ENCODE data around the gene SEMA3G. TPM values are rescaled to one million over a fixed set of nuclear protein-coding genes. Genes with fewer than 3 reads are reported as not detected.

The SEMA3G gene
- total RNA-seq, 1 donor from 2014 or later: 10.4 TPM

- DNase-seq (no peak), ATAC-seq (ENCODE audit: poor library complexity) (no peak)
- intact Hi-C loops (cut with DNase I): no loop called here
Measured at GRCh38 chr3:52456800-52457183, 11.9 kb upstream of the SEMA3G start.

- intact Hi-C loops (cut with DNase I): no loop called here
- DNase-seq (peak; percentile 55), ATAC-seq (ENCODE audit: poor library complexity) (no peak)
Measured at GRCh38 chr3:52456169-52456799, 11.4 kb upstream of the SEMA3G start.

- intact Hi-C loops (cut with DNase I): no loop called here
- DNase-seq: peak; percentile 95
- ATAC-seq (ENCODE audit: poor library complexity): peak; percentile 70
Measured at GRCh38 chr3:52455283-52456168, 10.6 kb upstream of the SEMA3G start, which contains the start of gene NISCH. Gene NISCH, plus strand, starts transcription at chr3:52455604. Its CDS starts 38 bp downstream, at chr3:52455642.

GRCh38 chr3:52454938-52455282, 10.0 kb upstream of the SEMA3G start:
- intact Hi-C loops (cut with DNase I): no loop called here
- ATAC-seq (ENCODE audit: poor library complexity) (no peak), DNase-seq (no peak)

- DNase-seq (peak; percentile 73), ATAC-seq (ENCODE audit: poor library complexity) (no peak)
- intact Hi-C loops (cut with DNase I): no loop called here
Measured at GRCh38 chr3:52454250-52454937, 9.5 kb upstream of the SEMA3G start.

- intact Hi-C loops (cut with DNase I): no loop called here
- ATAC-seq (ENCODE audit: poor library complexity): peak; percentile 48
Measured at GRCh38 chr3:52453496-52454249, 8.8 kb upstream of the SEMA3G start, which contains the start of gene TNNC1. Gene TNNC1, minus strand, starts transcription at chr3:52454041. Its CDS starts 26 bp downstream, at chr3:52454015.

GRCh38 chr3:52452570-52453221, 7.8 kb upstream of the SEMA3G start:
- DNase-seq: peak; percentile 86
- intact Hi-C loops (cut with DNase I): no loop called here
- ATAC-seq (ENCODE audit: poor library complexity): peak; percentile 50

More at GRCh38 chr3:52453496-52454249, 8.8 kb upstream of the SEMA3G start, which contains the start of gene TNNC1:
- DNase-seq: peak; percentile 78

- DNase-seq: peak; percentile 42
- intact Hi-C loops (cut with DNase I): no loop called here
- no peak for ATAC-seq (ENCODE audit: poor library complexity)
Measured at GRCh38 chr3:52452126-52452525, 7.2 kb upstream of the SEMA3G start.

- intact Hi-C loops (cut with DNase I): no loop called here
- DNase-seq (peak; percentile 38), ATAC-seq (ENCODE audit: poor library complexity) (no peak)
Measured at GRCh38 chr3:52451237-52452083, 6.6 kb upstream of the SEMA3G start.

- peak; percentile 1 for ATAC-seq (ENCODE audit: poor library complexity)
Measured at GRCh38 chr3:52450489-52451236, 5.8 kb upstream of the SEMA3G start.

GRCh38 chr3:52447512-52448355, 2.8 kb upstream of the SEMA3G start:
- ATAC-seq (ENCODE audit: poor library complexity) (peak; percentile 0), DNase-seq (peak; percentile 31)
- intact Hi-C loops (cut with DNase I): loop anchor here (2.0 kb wide), 1 partner anchor 19 kb away; no protein-coding TSS in a partner anchor

More at GRCh38 chr3:52450489-52451236, 5.8 kb upstream of the SEMA3G start:
- peak; percentile 30 for DNase-seq
- intact Hi-C loops (cut with DNase I): no loop called here

GRCh38 chr3:52446631-52447511, 2.0 kb upstream of the SEMA3G start:
- intact Hi-C loops (cut with DNase I): loop anchor here (2.0 kb wide), 1 partner anchor 18 kb away; no protein-coding TSS in a partner anchor
- ATAC-seq (ENCODE audit: poor library complexity) (peak; percentile 27), DNase-seq (peak; percentile 77)

- ATAC-seq (ENCODE audit: poor library complexity) (no peak), DNase-seq (no peak)
- intact Hi-C loops (cut with DNase I): loop anchor here (2.0 kb wide), 1 partner anchor 17 kb away; no protein-coding TSS in a partner anchor
Measured at GRCh38 chr3:52446042-52446441, 1.1 kb upstream of the SEMA3G start.
